Measurements from ENCODE around the gene OR1E1. TPM values are rescaled to one million over a fixed set of nuclear protein-coding genes. Genes with fewer than 3 reads are reported as not detected.
"Not testable (repeated sequence)": the region's sequence is repeated elsewhere in the genome, so short reads cannot be mapped to it uniquely, and the experiment has no call there.

OR1E1 gene
- total RNA-seq, 5 donors from 2014 or later (not counting 1 experiment from before 2014, with no cell fraction given): not detected

DNA sequence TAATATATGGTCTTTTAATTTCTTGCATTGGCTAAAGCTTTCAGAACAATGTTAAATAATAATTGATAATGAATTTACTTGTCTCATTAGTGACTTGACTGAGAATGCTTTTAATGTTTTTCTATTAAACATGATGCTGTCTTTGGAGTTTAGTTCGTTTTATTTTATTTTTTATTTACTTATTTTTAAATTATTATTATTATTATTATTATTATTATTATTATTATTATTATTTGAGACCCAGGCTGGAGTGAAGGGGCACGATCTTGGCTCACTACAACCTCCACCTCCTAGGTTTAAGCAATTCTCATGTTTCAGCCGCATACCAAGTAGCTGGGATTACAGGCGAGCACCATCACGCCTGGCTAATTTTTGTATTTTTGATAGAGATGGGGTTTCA lies 17.4 kb upstream of the OR1E1 start:
- H3K27me3 ChIP-seq (replicated peaks in 1 of 2; ENCODE audit: control insufficient read depth in 2 of 2, extremely low read depth in 1 of 2, insufficient read depth in 2 of 2, low read length in 1 of 2): peaks cover 0 to 8% of the 10 kb centered on the region in 2 experiments
- ChIA-PET POLR2A (no interaction called here), CTCF (no interaction called here)
- Mint-ChIP-seq H3K27me3 (peaks cover 19 to 24% of the 10 kb centered on the region in 2 donors), H3K4me1 (peaks cover 0 to 5% (median 0%) of the 10 kb centered on the region in 3 donors), H3K36me3 (no peaks in the 10 kb centered on the region), H3K27ac (no peak overlapping the region), H3K4me3 (no peak overlapping the region), H3K9me3 (no peaks in the 10 kb centered on the region)
- DNase-seq (no peak), ATAC-seq (replicated peaks in 1 of 4) (no peak)
- H3K36me3 ChIP-seq (ENCODE audit: control insufficient read depth in 2 of 2, extremely low read depth in 1 of 2, insufficient read depth in 1 of 2, low read length in 1 of 2): no peaks in the 10 kb centered on the region
- WGBS (ENCODE audit: insufficient coverage): 100% methylated on average over 2 of the region's 5 CpGs
- no peaks in the 10 kb centered on the region for H3K9me3 ChIP-seq
- no peaks in the 10 kb centered on the region for H3K4me1 ChIP-seq (ENCODE audit: control insufficient read depth in 1 of 2, extremely low read depth in 1 of 2, insufficient read depth in 2 of 2, low read length in 2 of 2)
- H3K27ac ChIP-seq (ENCODE audit: low read length): no peak overlapping the region
- no peak overlapping the region for H3K4me3 ChIP-seq (ENCODE audit: control insufficient read depth in 1 of 2, extremely low read depth in 1 of 2, low read length in 1 of 2)

DNA sequence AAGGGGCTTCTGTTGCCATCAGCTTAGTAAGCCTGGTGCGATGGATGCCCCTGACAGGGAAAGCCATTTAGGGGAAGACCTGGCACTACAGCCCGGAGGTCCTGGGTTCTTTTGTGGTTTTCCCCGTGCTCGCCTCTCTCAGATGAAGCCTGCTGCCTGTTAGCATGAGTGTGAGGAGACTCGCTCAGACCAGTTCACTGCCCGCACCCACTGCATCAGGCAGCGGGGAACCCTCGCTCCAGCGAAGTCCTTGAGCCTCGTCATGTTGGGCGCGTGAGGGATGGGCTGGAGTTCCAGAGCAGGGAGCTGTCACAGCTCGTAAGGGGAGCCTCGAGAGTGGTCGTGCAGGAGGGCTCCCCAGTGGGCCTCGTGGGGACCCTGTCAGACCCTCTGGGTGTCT lies 14.0 kb upstream of the OR1E1 start:
- H3K4me3 Mint-ChIP-seq; H3K4me1 ChIP-seq (ENCODE audit: control insufficient read depth in 1 of 2, extremely low read depth in 1 of 2, insufficient read depth in 2 of 2, low read length in 2 of 2); DNase-seq; H3K4me1 Mint-ChIP-seq; POLR2A ChIA-PET; H3K27ac ChIP-seq (ENCODE audit: low read length); H3K27ac Mint-ChIP-seq; H3K36me3 ChIP-seq (ENCODE audit: control insufficient read depth in 2 of 2, extremely low read depth in 1 of 2, insufficient read depth in 1 of 2, low read length in 1 of 2); H3K9me3 ChIP-seq; H3K4me3 ChIP-seq (ENCODE audit: control insufficient read depth in 1 of 2, extremely low read depth in 1 of 2, low read length in 1 of 2); CTCF ChIA-PET; ATAC-seq (replicated peaks in 1 of 4); H3K36me3 Mint-ChIP-seq: not testable (repeated sequence)
- Mint-ChIP-seq H3K9me3 (peaks cover 8 to 13% (median 9%) of the 10 kb centered on the region in 3 donors), H3K27me3 (peaks cover 36 to 37% of the 10 kb centered on the region in 2 donors)
- peaks cover 0 to 18% of the 10 kb centered on the region in 2 experiments for H3K27me3 ChIP-seq (replicated peaks in 1 of 2; ENCODE audit: control insufficient read depth in 2 of 2, extremely low read depth in 1 of 2, insufficient read depth in 2 of 2, low read length in 1 of 2)
- WGBS (ENCODE audit: insufficient coverage): no CpG with 5 or more reads among the region's 16 CpGs

DNA sequence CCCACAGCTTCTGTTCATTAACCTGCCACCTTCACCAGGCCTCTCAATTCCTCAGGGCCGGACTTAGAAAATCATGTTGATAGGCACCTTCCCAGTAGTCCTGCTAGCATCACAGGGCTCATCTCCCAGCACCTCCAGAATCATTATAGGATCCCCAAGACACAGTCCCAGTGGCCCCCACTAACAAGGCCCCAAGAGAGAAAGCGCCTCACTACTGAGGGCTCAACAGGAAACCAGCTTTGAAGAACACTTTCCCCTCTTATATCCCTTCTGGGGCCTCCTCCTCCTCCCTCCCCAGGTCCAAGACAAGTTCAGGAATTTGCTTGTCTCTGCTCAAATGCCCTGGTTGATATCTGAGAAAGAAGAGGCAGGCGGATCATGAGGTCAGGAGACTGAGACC lies 12.9 kb upstream of the OR1E1 start, which contains the start of gene OR3A3:
OR3A3 (plus strand) TSS at position 301 of the 400 bp plus-strand sequence.
- no peaks in the 10 kb centered on the region for H3K36me3 ChIP-seq (ENCODE audit: control insufficient read depth in 2 of 2, extremely low read depth in 1 of 2, insufficient read depth in 1 of 2, low read length in 1 of 2)
- Mint-ChIP-seq H3K9me3 (peaks cover 8 to 20% (median 10%) of the 10 kb centered on the region in 3 donors), H3K4me1 (peaks cover 0 to 5% (median 0%) of the 10 kb centered on the region in 3 donors), H3K27me3 (peaks cover 37 to 42% of the 10 kb centered on the region in 2 donors), H3K36me3 (peaks cover 3% of the 10 kb centered on the region), H3K4me3 (no peak within 1 kb of the TSS), H3K27ac (no peak within 1 kb of the TSS)
- H3K4me1 ChIP-seq (ENCODE audit: control insufficient read depth in 1 of 2, extremely low read depth in 1 of 2, insufficient read depth in 2 of 2, low read length in 2 of 2): no peaks in the 10 kb centered on the region
- 83% methylated on average over 1 of the region's 3 CpGs for WGBS (ENCODE audit: insufficient coverage)
- H3K4me3 ChIP-seq (ENCODE audit: control insufficient read depth in 1 of 2, extremely low read depth in 1 of 2, low read length in 1 of 2): no peak within 1 kb of the TSS
- H3K27ac ChIP-seq (ENCODE audit: low read length): no peak within 1 kb of the TSS
- ChIA-PET CTCF (no interaction called here), POLR2A (no interaction called here)
- no peak for ATAC-seq (replicated peaks in 1 of 4)
- no peak for DNase-seq
- no peaks in the 10 kb centered on the region for H3K9me3 ChIP-seq
- H3K27me3 ChIP-seq (replicated peaks in 1 of 2; ENCODE audit: control insufficient read depth in 2 of 2, extremely low read depth in 1 of 2, insufficient read depth in 2 of 2, low read length in 1 of 2): peaks cover 0 to 18% of the 10 kb centered on the region in 2 experiments

DNA sequence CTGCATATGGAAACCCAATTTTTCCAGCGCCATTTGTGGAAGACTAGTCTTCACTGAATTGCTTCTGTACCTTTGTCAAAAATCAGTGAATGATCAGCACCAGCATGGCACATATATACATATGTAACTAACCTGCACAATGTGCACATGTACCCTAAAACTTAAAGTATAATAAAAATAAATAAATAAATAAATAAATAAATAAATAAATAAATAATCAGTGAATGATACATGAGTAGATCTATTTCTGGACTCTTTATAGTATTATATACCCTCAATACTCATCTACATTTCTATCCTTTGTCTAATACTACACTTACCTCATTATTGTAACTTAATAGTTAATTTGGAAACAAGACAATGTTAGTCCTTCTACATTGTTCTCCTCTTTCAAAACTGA lies 5.6 kb upstream of the OR1E1 start:
- H3K27ac Mint-ChIP-seq; DNase-seq; CTCF ChIA-PET; H3K4me3 Mint-ChIP-seq; H3K27ac ChIP-seq (ENCODE audit: low read length); H3K4me1 Mint-ChIP-seq; H3K27me3 ChIP-seq (replicated peaks in 1 of 2; ENCODE audit: control insufficient read depth in 2 of 2, extremely low read depth in 1 of 2, insufficient read depth in 2 of 2, low read length in 1 of 2); H3K36me3 Mint-ChIP-seq; H3K4me3 ChIP-seq (ENCODE audit: control insufficient read depth in 1 of 2, extremely low read depth in 1 of 2, low read length in 1 of 2); POLR2A ChIA-PET; H3K36me3 ChIP-seq (ENCODE audit: control insufficient read depth in 2 of 2, extremely low read depth in 1 of 2, insufficient read depth in 1 of 2, low read length in 1 of 2); H3K4me1 ChIP-seq (ENCODE audit: control insufficient read depth in 1 of 2, extremely low read depth in 1 of 2, insufficient read depth in 2 of 2, low read length in 2 of 2); H3K9me3 ChIP-seq; ATAC-seq (replicated peaks in 1 of 4): not testable (repeated sequence)
- peaks cover 15 to 30% of the 10 kb centered on the region in 2 donors for H3K27me3 Mint-ChIP-seq
- WGBS (ENCODE audit: insufficient coverage): no CpG with 5 or more reads among the region's 1 CpG
- H3K9me3 Mint-ChIP-seq: peaks cover 8 to 19% (median 10%) of the 10 kb centered on the region in 3 donors

DNA sequence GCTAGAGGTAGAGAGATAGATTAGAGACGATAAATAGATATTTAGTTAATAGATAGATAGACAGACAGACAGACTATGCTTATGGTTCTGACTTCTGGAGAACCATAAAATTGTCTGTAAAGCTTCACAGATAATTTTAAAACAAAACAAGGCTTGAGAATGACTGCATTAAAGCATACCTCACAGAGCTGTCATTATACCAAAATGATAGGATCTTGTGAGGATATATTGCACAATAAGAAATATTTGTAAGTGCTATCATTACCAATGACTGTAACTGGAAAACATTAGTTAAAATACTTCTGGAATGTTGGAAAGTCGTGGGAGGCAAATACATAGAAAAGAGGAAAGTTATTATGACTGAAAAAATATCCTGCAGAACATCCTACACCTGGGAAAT lies 3.6 kb upstream of the OR1E1 start:
- Histone ChIP-seq H3K4me1 (ENCODE audit: control insufficient read depth in 1 of 2, extremely low read depth in 1 of 2, insufficient read depth in 2 of 2, low read length in 2 of 2) (no peaks in the 10 kb centered on the region), H3K9me3 (no peaks in the 10 kb centered on the region), H3K36me3 (ENCODE audit: control insufficient read depth in 2 of 2, extremely low read depth in 1 of 2, insufficient read depth in 1 of 2, low read length in 1 of 2) (no peaks in the 10 kb centered on the region), H3K27ac (ENCODE audit: low read length) (no peak overlapping the region), H3K4me3 (ENCODE audit: control insufficient read depth in 1 of 2, extremely low read depth in 1 of 2, low read length in 1 of 2) (no peak overlapping the region), H3K27me3 (replicated peaks in 1 of 2; ENCODE audit: control insufficient read depth in 2 of 2, extremely low read depth in 1 of 2, insufficient read depth in 2 of 2, low read length in 1 of 2) (peaks cover 0 to 4% of the 10 kb centered on the region in 2 experiments)
- ATAC-seq (replicated peaks in 1 of 4) (no peak), DNase-seq (no peak)
- Mint-ChIP-seq H3K36me3 (no peaks in the 10 kb centered on the region), H3K4me1 (no peaks in the 10 kb centered on the region), H3K4me3 (no peak overlapping the region), H3K27me3 (peaks cover 5 to 19% of the 10 kb centered on the region in 2 donors), H3K27ac (no peak overlapping the region), H3K9me3 (peaks cover 0 to 7% (median 0%) of the 10 kb centered on the region in 3 donors)
- POLR2A ChIA-PET: no interaction called here
- no CpG with 5 or more reads among the region's 2 CpGs for WGBS (ENCODE audit: insufficient coverage)
- CTCF ChIA-PET: no interaction called here

DNA sequence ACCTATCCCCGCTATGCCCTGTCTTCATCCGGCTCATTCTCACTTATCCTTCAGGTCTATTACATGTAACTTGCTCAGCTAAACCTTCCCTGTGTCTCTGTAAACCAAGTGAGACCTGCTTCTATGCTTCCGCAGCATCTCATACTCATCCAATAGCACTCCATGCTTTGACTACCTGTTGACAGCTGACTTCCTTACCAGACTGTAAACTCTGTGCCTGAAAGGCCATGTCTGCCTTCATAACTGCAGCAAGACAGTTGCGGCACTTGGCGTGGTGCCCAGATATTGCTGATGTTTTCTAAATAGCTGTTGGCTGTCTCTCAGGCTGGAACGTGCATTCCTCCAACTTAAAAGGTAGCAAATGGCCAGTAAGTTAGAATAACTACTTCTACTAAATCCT lies 1.8 kb upstream of the OR1E1 start:
- no peaks in the 10 kb centered on the region for H3K4me1 ChIP-seq (ENCODE audit: control insufficient read depth in 1 of 2, extremely low read depth in 1 of 2, insufficient read depth in 2 of 2, low read length in 2 of 2)
- H3K36me3 ChIP-seq (ENCODE audit: control insufficient read depth in 2 of 2, extremely low read depth in 1 of 2, insufficient read depth in 1 of 2, low read length in 1 of 2): no peaks in the 10 kb centered on the region
- 69% methylated on average over 3 of the region's 6 CpGs for WGBS (ENCODE audit: insufficient coverage)
- H3K9me3 ChIP-seq: no peaks in the 10 kb centered on the region
- no peak overlapping the region for H3K27ac ChIP-seq (ENCODE audit: low read length)
- no peak overlapping the region for H3K4me3 ChIP-seq (ENCODE audit: control insufficient read depth in 1 of 2, extremely low read depth in 1 of 2, low read length in 1 of 2)
- ATAC-seq (replicated peaks in 1 of 4) (no peak), DNase-seq (no peak)
- Mint-ChIP-seq H3K4me1 (no peaks in the 10 kb centered on the region), H3K36me3 (no peaks in the 10 kb centered on the region), H3K4me3 (no peak overlapping the region), H3K27me3 (peaks cover 9 to 16% of the 10 kb centered on the region in 2 donors), H3K27ac (no peak overlapping the region), H3K9me3 (no peaks in the 10 kb centered on the region)
- H3K27me3 ChIP-seq (replicated peaks in 1 of 2; ENCODE audit: control insufficient read depth in 2 of 2, extremely low read depth in 1 of 2, insufficient read depth in 2 of 2, low read length in 1 of 2): peaks cover 0 to 7% of the 10 kb centered on the region in 2 experiments
- POLR2A ChIA-PET: no interaction called here
- CTCF ChIA-PET: no interaction called here

DNA sequence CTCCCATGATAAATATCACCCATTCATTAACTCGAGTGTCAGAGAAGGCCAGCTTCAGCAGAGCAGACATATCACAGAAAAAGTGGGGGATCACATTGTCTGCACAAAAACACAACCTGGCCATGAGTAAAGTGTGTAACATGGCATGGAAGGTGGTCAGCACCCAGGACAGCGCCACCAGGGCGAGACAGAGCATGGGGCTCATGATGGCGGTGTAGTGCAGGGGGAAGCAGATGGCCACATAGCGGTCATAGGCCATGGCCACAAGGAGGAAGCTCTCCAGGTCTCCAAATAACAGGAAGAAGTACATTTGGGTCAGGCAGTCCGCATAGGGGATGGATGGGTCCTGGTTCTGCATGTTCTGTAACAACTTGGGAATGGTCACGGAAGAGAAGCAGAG lies 409 bp downstream of the OR1E1 start:
- H3K27ac Mint-ChIP-seq; H3K36me3 Mint-ChIP-seq; POLR2A ChIA-PET; H3K9me3 ChIP-seq; H3K9me3 Mint-ChIP-seq; DNase-seq; H3K4me3 ChIP-seq (ENCODE audit: control insufficient read depth in 1 of 2, extremely low read depth in 1 of 2, low read length in 1 of 2); ATAC-seq (replicated peaks in 1 of 4); H3K27ac ChIP-seq (ENCODE audit: low read length); H3K4me3 Mint-ChIP-seq; CTCF ChIA-PET; H3K4me1 ChIP-seq (ENCODE audit: control insufficient read depth in 1 of 2, extremely low read depth in 1 of 2, insufficient read depth in 2 of 2, low read length in 2 of 2); H3K36me3 ChIP-seq (ENCODE audit: control insufficient read depth in 2 of 2, extremely low read depth in 1 of 2, insufficient read depth in 1 of 2, low read length in 1 of 2); H3K4me1 Mint-ChIP-seq: not testable (repeated sequence)
- peaks cover 17 to 18% of the 10 kb centered on the region in 2 donors for H3K27me3 Mint-ChIP-seq
- 37% methylated on average over 5 of the region's 7 CpGs for WGBS (ENCODE audit: insufficient coverage)
- H3K27me3 ChIP-seq (replicated peaks in 1 of 2; ENCODE audit: control insufficient read depth in 2 of 2, extremely low read depth in 1 of 2, insufficient read depth in 2 of 2, low read length in 1 of 2): peaks cover 0 to 12% of the 10 kb centered on the region in 2 experiments

Data from T-cell (primary cell).